ENCODE results near the gene TRABD2B. TPM values are rescaled to one million over a fixed set of nuclear protein-coding genes. Genes with fewer than 3 reads are reported as not detected.

TRABD2B gene
- total and polyA plus RNA-seq, 2 of the 4 experiments (the other 2 are of a cell fraction): not detected

DNA sequence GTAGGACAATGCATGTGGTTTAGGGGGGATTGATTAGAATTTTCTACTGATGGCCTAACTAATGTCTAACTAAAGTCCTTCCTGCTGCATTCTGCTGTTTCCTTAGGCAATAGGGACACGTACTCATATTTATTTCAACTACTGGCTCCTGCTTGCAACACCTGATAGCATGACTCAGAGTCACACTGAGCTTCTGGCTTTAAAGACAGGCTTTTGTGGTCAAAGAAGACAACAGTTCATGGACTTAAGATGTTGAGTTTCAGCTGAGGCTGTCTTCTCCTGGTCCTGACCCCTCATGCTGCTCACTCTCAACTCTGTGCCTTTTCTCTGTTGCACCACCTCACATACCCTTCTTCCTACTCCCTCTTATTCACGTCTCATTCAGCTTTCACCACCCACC lies 29.1 kb upstream of the TRABD2B start:
- Histone ChIP-seq H2AK9ac (replicated peaks; ENCODE audit: low read depth, low read length, poor library complexity) (no peak overlapping the region), H3K56ac (ENCODE audit: extremely low read depth, insufficient read depth, low read length) (no peak overlapping the region), H2AK5ac (ENCODE audit: low read depth, low read length) (no peak overlapping the region), H3K79me1 (ENCODE audit: low read depth in 1 of 2, low read length in 2 of 2) (no peaks in the 10 kb centered on the region), H3K4me1 (ENCODE audit: control insufficient read depth, insufficient read depth, low read length) (no peaks in the 10 kb centered on the region), H2BK5ac (ENCODE audit: low read depth, low read length, poor library complexity, severe bottlenecking) (no peak overlapping the region), H3K4me2 (ENCODE audit: low read depth, low read length) (no peak overlapping the region), H4K20me1 (ENCODE audit: insufficient read depth, low read length) (no peaks in the 10 kb centered on the region), H3K36me3 (ENCODE audit: control insufficient read depth, insufficient read depth, low read length) (no peaks in the 10 kb centered on the region), H3K14ac (replicated peaks; ENCODE audit: low read depth, low read length) (no peak overlapping the region), H3K9me1 (ENCODE audit: insufficient read depth, low read length) (no peaks in the 10 kb centered on the region), H3K9ac (ENCODE audit: low read depth, low read length) (no peak overlapping the region), H3K4me3 (ENCODE audit: insufficient read depth, low read depth, low read length) (no peak overlapping the region), H3K23ac (ENCODE audit: low read depth, low read length) (no peak overlapping the region), H4K91ac (ENCODE audit: insufficient read depth, low read depth, low read length) (no peak overlapping the region), H3K18ac (ENCODE audit: low read depth, low read length) (no peak overlapping the region), H2BK120ac (ENCODE audit: low read depth, low read length) (no peak overlapping the region), H2AFZ (replicated peaks; ENCODE audit: low read length, poor library complexity) (no peak overlapping the region), H4K5ac (ENCODE audit: low read depth, low read length) (no peak overlapping the region), H3K4ac (ENCODE audit: low read depth, low read length) (no peak overlapping the region), H3K27me3 (ENCODE audit: control insufficient read depth, insufficient read depth, low read length) (no peaks in the 10 kb centered on the region; the same call in 1 of the 2 replicates), H3K27ac (ENCODE audit: insufficient read depth, low read length) (no peak overlapping the region), H3K9me3 (ENCODE audit: control insufficient read depth, insufficient read depth, low read length) (no peaks in the 10 kb centered on the region), H4K8ac (ENCODE audit: low read depth in 2 of 2, low read length in 2 of 2) (no peak overlapping the region), H2BK15ac (ENCODE audit: low read depth, low read length) (no peak overlapping the region), H2BK20ac (ENCODE audit: low read depth, low read length) (no peak overlapping the region)
- ChIA-PET POLR2A (ENCODE audit: unreplicated experiment) (no interaction called here), CTCF (no interaction called here)
- peak; percentile 4 for DNase-seq
- intact Hi-C loops (cut with micrococcal nuclease): no loop called here
- TF ChIP-seq, protein P1, sequence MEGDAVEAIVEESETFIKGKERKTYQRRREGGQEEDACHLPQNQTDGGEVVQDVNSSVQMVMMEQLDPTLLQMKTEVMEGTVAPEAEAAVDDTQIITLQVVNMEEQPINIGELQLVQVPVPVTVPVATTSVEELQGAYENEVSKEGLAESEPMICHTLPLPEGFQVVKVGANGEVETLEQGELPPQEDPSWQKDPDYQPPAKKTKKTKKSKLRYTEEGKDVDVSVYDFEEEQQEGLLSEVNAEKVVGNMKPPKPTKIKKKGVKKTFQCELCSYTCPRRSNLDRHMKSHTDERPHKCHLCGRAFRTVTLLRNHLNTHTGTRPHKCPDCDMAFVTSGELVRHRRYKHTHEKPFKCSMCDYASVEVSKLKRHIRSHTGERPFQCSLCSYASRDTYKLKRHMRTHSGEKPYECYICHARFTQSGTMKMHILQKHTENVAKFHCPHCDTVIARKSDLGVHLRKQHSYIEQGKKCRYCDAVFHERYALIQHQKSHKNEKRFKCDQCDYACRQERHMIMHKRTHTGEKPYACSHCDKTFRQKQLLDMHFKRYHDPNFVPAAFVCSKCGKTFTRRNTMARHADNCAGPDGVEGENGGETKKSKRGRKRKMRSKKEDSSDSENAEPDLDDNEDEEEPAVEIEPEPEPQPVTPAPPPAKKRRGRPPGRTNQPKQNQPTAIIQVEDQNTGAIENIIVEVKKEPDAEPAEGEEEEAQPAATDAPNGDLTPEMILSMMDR (conservative IDR thresholded peaks at IDR 0.05; ENCODE audit: low read depth, low read length): no peak
- TF ChIP-seq CEBPB (IDR thresholded peaks at IDR 0.05; ENCODE audit: low read depth, low read length) (no peak), BHLHE40 (IDR thresholded peaks at IDR 0.05; ENCODE audit: low read depth, low read length) (no peak), MAZ (IDR thresholded peaks at IDR 0.05; ENCODE audit: borderline replicate concordance, low read depth, low read length) (no peak), POLR2A (IDR thresholded peaks at IDR 0.05; ENCODE audit: low read depth, low read length) (no peak), RAD21 (IDR thresholded peaks at IDR 0.05; ENCODE audit: low read length) (no peak), CHD1 (IDR thresholded peaks at IDR 0.05; ENCODE audit: low read depth, low read length) (no peak), NFE2L2 (IDR thresholded peaks at IDR 0.05; ENCODE audit: low read depth, low read length) (no peak), RCOR1 (IDR thresholded peaks at IDR 0.05; ENCODE audit: insufficient replicate concordance, low read length) (no peak), SMC3 (IDR thresholded peaks at IDR 0.05; ENCODE audit: low read depth, low read length) (no peak)
- TF ChIP-seq, protein P2, sequence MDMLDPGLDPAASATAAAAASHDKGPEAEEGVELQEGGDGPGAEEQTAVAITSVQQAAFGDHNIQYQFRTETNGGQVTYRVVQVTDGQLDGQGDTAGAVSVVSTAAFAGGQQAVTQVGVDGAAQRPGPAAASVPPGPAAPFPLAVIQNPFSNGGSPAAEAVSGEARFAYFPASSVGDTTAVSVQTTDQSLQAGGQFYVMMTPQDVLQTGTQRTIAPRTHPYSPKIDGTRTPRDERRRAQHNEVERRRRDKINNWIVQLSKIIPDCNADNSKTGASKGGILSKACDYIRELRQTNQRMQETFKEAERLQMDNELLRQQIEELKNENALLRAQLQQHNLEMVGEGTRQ (IDR thresholded peaks at IDR 0.05; ENCODE audit: low read depth, low read length): no peak
- TF ChIP-seq, protein P3, sequence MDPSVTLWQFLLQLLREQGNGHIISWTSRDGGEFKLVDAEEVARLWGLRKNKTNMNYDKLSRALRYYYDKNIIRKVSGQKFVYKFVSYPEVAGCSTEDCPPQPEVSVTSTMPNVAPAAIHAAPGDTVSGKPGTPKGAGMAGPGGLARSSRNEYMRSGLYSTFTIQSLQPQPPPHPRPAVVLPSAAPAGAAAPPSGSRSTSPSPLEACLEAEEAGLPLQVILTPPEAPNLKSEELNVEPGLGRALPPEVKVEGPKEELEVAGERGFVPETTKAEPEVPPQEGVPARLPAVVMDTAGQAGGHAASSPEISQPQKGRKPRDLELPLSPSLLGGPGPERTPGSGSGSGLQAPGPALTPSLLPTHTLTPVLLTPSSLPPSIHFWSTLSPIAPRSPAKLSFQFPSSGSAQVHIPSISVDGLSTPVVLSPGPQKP (IDR thresholded peaks at IDR 0.05; ENCODE audit: borderline replicate concordance, low read depth, low read length): no peak
- in situ Hi-C loops (cut with MboI; ENCODE audit: low sequenced_read_pairs): no loop called here
- ATAC-seq (ENCODE audit: low read depth): no peak
- no TSS peak for BruUV-seq (replicated peaks)
- dilution Hi-C loops (cut with HindIII; ENCODE audit: low sequenced_read_pairs, unreplicated experiment): no loop called here
- no CpG with 5 or more reads among the region's 2 CpGs for WGBS, 2 experiments (ENCODE audit: extremely low coverage in 2 of 2, insufficient read length in 1 of 2)
